NCI-H82 (cell line): ENCODE data around the gene NECAB3.

Experiments
- DNase-seq: peaks from one replicate; lab custom pipeline; 2025; lab: John Stamatoyannopoulos, UW

Gene NECAB3

GRCh38 chr20:33664085-33664761 is 10.0 kb downstream of the NECAB3 start:
- peak; percentile 48 for DNase-seq

GRCh38 chr20:33663161-33664084 is 10.8 kb downstream of the NECAB3 start:
- DNase-seq: peak; percentile 87

- no peak for DNase-seq
Measured at GRCh38 chr20:33662172-33662571, 12.1 kb downstream of the NECAB3 start, which contains the start of gene C20orf144. TSS of gene C20orf144 (plus strand) at chr20:33662327. CDS start at chr20:33662346, 19 bp downstream.

- DNase-seq: no peak
Measured at GRCh38 chr20:33660685-33661058, 13.6 kb downstream of the NECAB3 start.

- no peak for DNase-seq
Measured at GRCh38 chr20:33660035-33660684, 14.1 kb downstream of the NECAB3 start.

GRCh38 chr20:33659341-33660034 is 14.7 kb downstream of the NECAB3 start:
- no peak for DNase-seq

- DNase-seq: no peak
Measured at GRCh38 chr20:33658929-33659328, 15.3 kb downstream of the NECAB3 start.

GRCh38 chr20:33658510-33658909 is 15.7 kb downstream of the NECAB3 start:
- DNase-seq: no peak

- DNase-seq: no peak
Measured at GRCh38 chr20:33657704-33658095, 16.5 kb downstream of the NECAB3 start.

- DNase-seq: no peak
Measured at GRCh38 chr20:33656783-33657703, 17.2 kb downstream of the NECAB3 start.

- DNase-seq: no peak
Measured at GRCh38 chr20:33656010-33656782, 18.0 kb downstream of the NECAB3 start.

GRCh38 chr20:33655164-33655563 is 19.1 kb downstream of the NECAB3 start:
- DNase-seq: no peak

- DNase-seq: no peak
Measured at GRCh38 chr20:33654680-33655161, 19.5 kb downstream of the NECAB3 start.

- no peak for DNase-seq
Measured at GRCh38 chr20:33653900-33654596, 20.2 kb downstream of the NECAB3 start.

- DNase-seq: peak; percentile 91
Measured at GRCh38 chr20:33653218-33653899, 20.9 kb downstream of the NECAB3 start.

GRCh38 chr20:33651562-33652048 is 22.6 kb downstream of the NECAB3 start:
- no peak for DNase-seq

- DNase-seq: peak; percentile 60
Measured at GRCh38 chr20:33650753-33651561, 23.3 kb downstream of the NECAB3 start.
